Small intestine (tissue), 7 donors: Measurements from ENCODE around the gene ZNF274. TPM values are rescaled to one million over a fixed set of nuclear protein-coding genes. Genes with fewer than 3 reads are reported as not detected.
"Not testable (repeated sequence)": the region's sequence is repeated elsewhere in the genome, so short reads cannot be mapped to it uniquely, and the experiment has no call there.

Source experiments
- DNase-seq, 2 donors: peaks; one replicate each; pipeline versions ENCODE4 v3.0.0 to v3.0.0-alpha.2; 2013
- FAIRE-seq: peaks from 2 replicates; lab custom pipeline; 2012; peaks lifted over from hg19 to GRCh38; lab: Jason Lieb, UNC
- H3K27ac ChIP-seq, 3 donors: one replicate each; pipeline ENCODE4 v1.5.1; 2013; ENCODE audit warnings: low read length in 2 of 3, mild to moderate bottlenecking in 2 of 3, control low read depth in 1 of 3, inconsistent platforms in 1 of 3, low read depth in 1 of 3, moderate library complexity in 1 of 3
- H3K27me3 ChIP-seq, 3 donors: one replicate each; pipeline ENCODE4 v1.6.1; 2013; ENCODE audit warnings: low read length in 3 of 3, inconsistent platforms in 1 of 3; ENCODE audit not compliant: control insufficient read depth in 3 of 3, insufficient read depth in 3 of 3
- H3K36me3 ChIP-seq, 3 donors: one replicate each; pipeline ENCODE4 v1.6.1; 2013; ENCODE audit warnings: low read length in 3 of 3, inconsistent platforms in 1 of 3, low read depth in 1 of 3, mild to moderate bottlenecking in 1 of 3, moderate library complexity in 1 of 3; ENCODE audit not compliant: control insufficient read depth in 3 of 3, insufficient read depth in 2 of 3
- H3K4me1 ChIP-seq, 3 donors: one replicate each; pipeline ENCODE4 v1.6.1; 2013; ENCODE audit warnings: low read length in 2 of 3, inconsistent platforms in 1 of 3, low read depth in 1 of 3, mild to moderate bottlenecking in 1 of 3, moderate library complexity in 1 of 3; ENCODE audit not compliant: control insufficient read depth in 3 of 3, insufficient read depth in 2 of 3
- H3K4me3 ChIP-seq, 3 donors: one replicate each; pipeline ENCODE4 v1.5.1; 2013; ENCODE audit warnings: low read length in 3 of 3, control low read depth in 1 of 3, inconsistent platforms in 1 of 3, low read depth in 1 of 3, mild to moderate bottlenecking in 1 of 3, moderate library complexity in 1 of 3
- H3K9me3 ChIP-seq, 2 donors: one replicate each; pipeline ENCODE4 v1.6.1; 2013; ENCODE audit warnings: low read depth in 1 of 2, low read length in 1 of 2; ENCODE audit not compliant: control insufficient read depth in 2 of 2, insufficient read depth in 1 of 2
- WGBS, 3 donors: extraction: QIAGEN DNeasy Blood & Tissue Kit; methylation state at CpG; one replicate each; pipeline ENCODE4 v1.1.7; 2013; 5-methylcytosine and 5-hydroxymethylcytosine counted together
- polyA plus RNA-seq, 4 donors: library from polyadenylated mRNA; stranded (reverse) in 3 of 4; unstranded in 1 of 4; fragments of 200-250 nt in 3 of 4; fragments of 120-200 nt in 1 of 4; gene quantifications; one replicate each; pipeline versions ENCODE4 v1.2.1 to v1.2.3, GENCODE V29; 2013
- donor health status: healthy with polysubstance abuse.
- donor health status: control.
- donor health status: control.
- donor health status: Bipolar disorder and iron deficiency.
- donor health status: healthy.

ZNF274 gene
- polyA plus RNA-seq, 4 donors = 13.6 to 34.8 (median 22.7) TPM

GRCh38 chr19:58252102-58252685 lies 69.3 kb downstream of the ZNF274 start:
- FAIRE-seq (no peak), DNase-seq (peak in 1 of 2 donors; percentile 42)
- 95 to 100% (median 100%) methylated on average over 2 of the region's 2 CpGs for WGBS, 3 donors
- no peak overlapping the region for H3K27ac ChIP-seq
- peaks cover 43 to 53% (median 52%) of the 10 kb centered on the region in 3 donors for H3K36me3 ChIP-seq
- H3K27me3 ChIP-seq = no peaks in the 10 kb centered on the region
- H3K4me1 ChIP-seq = no peaks in the 10 kb centered on the region
- H3K4me3 ChIP-seq = no peak overlapping the region
- H3K9me3 ChIP-seq = peaks cover 11 to 85% of the 10 kb centered on the region in 2 donors

DNA sequence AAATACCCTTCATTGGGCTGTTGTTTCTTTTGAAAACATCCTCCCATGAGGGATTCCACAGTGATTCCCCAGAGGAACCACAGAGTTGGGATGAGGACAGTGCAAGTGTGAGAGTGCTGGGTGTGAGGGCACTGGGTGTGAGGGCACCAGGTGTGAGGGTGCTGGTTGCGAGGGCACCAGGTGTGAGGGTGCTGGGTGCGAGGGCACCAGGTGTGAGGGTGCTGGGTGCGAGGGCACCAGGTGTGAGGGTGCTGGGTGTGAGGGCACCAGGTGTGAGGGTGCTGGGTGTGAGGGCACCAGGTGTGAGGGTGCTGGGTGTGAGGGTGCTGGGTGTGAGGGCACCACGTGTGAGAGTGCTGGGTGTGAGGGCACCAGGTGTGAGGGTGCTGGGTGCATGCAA lies 75.4 kb downstream of the ZNF274 start:
- not testable (repeated sequence) for DNase-seq, H3K27me3 ChIP-seq, FAIRE-seq, H3K27ac ChIP-seq, H3K4me3 ChIP-seq, H3K4me1 ChIP-seq
- H3K36me3 ChIP-seq = peaks cover 33 to 65% (median 52%) of the 10 kb centered on the region in 3 donors
- WGBS, 3 donors = 93 to 99% (median 95%) methylated on average over 2 to 4 of the region's 4 CpGs
- peaks cover 26 to 98% of the 10 kb centered on the region in 2 donors for H3K9me3 ChIP-seq

- peaks cover 15 to 64% (median 35%) of the 10 kb centered on the region in 3 donors for H3K36me3 ChIP-seq
- H3K4me3 ChIP-seq = no peak overlapping the region
- H3K27me3 ChIP-seq = no peaks in the 10 kb centered on the region
- no peak overlapping the region for H3K27ac ChIP-seq
- peaks cover 26 to 100% of the 10 kb centered on the region in 2 donors for H3K9me3 ChIP-seq
- FAIRE-seq = no peak
- H3K4me1 ChIP-seq = no peaks in the 10 kb centered on the region
- 95 to 100% (median 97%) methylated on average over 3 of the region's 3 CpGs for WGBS, 3 donors
- DNase-seq = no peak
These were observed 78.7 kb downstream of the ZNF274 start for GRCh38 chr19:58261600-58261967.

GRCh38 chr19:58261968-58262921 lies 79.4 kb downstream of the ZNF274 start:
- FAIRE-seq = no peak
- Histone ChIP-seq H3K36me3 (peaks cover 15 to 59% (median 36%) of the 10 kb centered on the region in 3 donors), H3K4me1 (no peaks in the 10 kb centered on the region), H3K4me3 (no peak overlapping the region), H3K27ac (no peak overlapping the region), H3K27me3 (no peaks in the 10 kb centered on the region), H3K9me3 (peaks cover 28 to 100% of the 10 kb centered on the region in 2 donors)
- WGBS, 3 donors = 96 to 98% (median 98%) methylated on average over 19 of the region's 19 CpGs
- DNase-seq = no peak

GRCh38 chr19:58262922-58263296 lies 80.0 kb downstream of the ZNF274 start:
- peaks cover 15 to 53% (median 31%) of the 10 kb centered on the region in 3 donors for H3K36me3 ChIP-seq

More at GRCh38 chr19:58262922-58263296, 80.0 kb downstream of the ZNF274 start:
- 96 to 98% (median 98%) methylated on average over 7 of the region's 7 CpGs for WGBS, 3 donors
- Histone ChIP-seq H3K4me1 (no peaks in the 10 kb centered on the region), H3K27ac (no peak overlapping the region), H3K4me3 (no peak overlapping the region), H3K27me3 (no peaks in the 10 kb centered on the region), H3K9me3 (peaks cover 22 to 100% of the 10 kb centered on the region in 2 donors)
- no peak for FAIRE-seq
- no peak for DNase-seq

Other genes starting within 250 kb of the ZNF274 start
- gene ZNF418, start 247.7 kb upstream of the ZNF274 start, polyA plus RNA-seq = 10 to 100 TPM in 1 of 4 donors, 1 to 10 TPM in 3; 2.5 to 14.1 (median 5.0) TPM
- gene ZNF256, start 235.4 kb upstream of the ZNF274 start, polyA plus RNA-seq = 1 to 10 TPM; 1.3 to 7.7 (median 2.4) TPM
- 1 to 10 TPM in 2 of 4 donors, under 1 TPM in 1, not detected in 1; 0.85 to 1.3 (median 1.0) TPM for gene C19orf18, start 208.5 kb upstream of the ZNF274 start, polyA plus RNA-seq
- 10 to 100 TPM in 1 of 4 donors, 1 to 10 TPM in 3; 3.8 to 20.1 (median 6.4) TPM for gene ZNF606, start 180.2 kb upstream of the ZNF274 start, polyA plus RNA-seq
- under 1 TPM in 2 of 4 donors, not detected in 2; 0.21 to 0.38 TPM for gene ZSCAN1, start 149.0 kb upstream of the ZNF274 start, polyA plus RNA-seq
- gene ZNF135, start 123.8 kb upstream of the ZNF274 start, polyA plus RNA-seq = 1 to 10 TPM in 2 of 4 donors, under 1 TPM in 2; 0.67 to 6.2 (median 1.4) TPM
- 10 to 100 TPM in 2 of 4 donors, 1 to 10 TPM in 2; 6.3 to 58.1 (median 18.5) TPM for gene ZSCAN18, start 84.8 kb upstream of the ZNF274 start, polyA plus RNA-seq
- 10 to 100 TPM in 1 of 4 donors, 1 to 10 TPM in 3; 1.1 to 12.3 (median 2.7) TPM for gene ZNF329, start 32.3 kb upstream of the ZNF274 start, polyA plus RNA-seq
- 10 to 100 TPM; 11.9 to 31.9 (median 17.8) TPM for gene ZNF544, start 45.9 kb downstream of the ZNF274 start, polyA plus RNA-seq
- 1 to 10 TPM in 3 of 4 donors, under 1 TPM in 1; 0.54 to 4.3 (median 1.5) TPM for gene ZNF8, start 95.9 kb downstream of the ZNF274 start, polyA plus RNA-seq
- gene ERVK3-1, start 122.3 kb downstream of the ZNF274 start, polyA plus RNA-seq = 10 to 100 TPM; 34.8 to 53.9 (median 51.6) TPM
- gene ZSCAN22, start 143.9 kb downstream of the ZNF274 start, polyA plus RNA-seq = 1 to 10 TPM in 2 of 4 donors, under 1 TPM in 2; 0.67 to 3.2 (median 1.0) TPM
- gene A1BG, start 170.4 kb downstream of the ZNF274 start, polyA plus RNA-seq = 10 to 100 TPM in 1 of 4 donors, 1 to 10 TPM in 1, under 1 TPM in 1, not detected in 1; 0.64 to 45.9 (median 9.3) TPM
- gene ZNF497, start 179.7 kb downstream of the ZNF274 start, polyA plus RNA-seq = 1 to 10 TPM in 1 of 4 donors, under 1 TPM in 2, not detected in 1; 0.22 to 2.3 (median 0.82) TPM
- 1 to 10 TPM; 2.9 to 5.3 (median 3.8) TPM for gene ZNF837, start 198.0 kb downstream of the ZNF274 start, polyA plus RNA-seq
- gene RPS5, start 204.2 kb downstream of the ZNF274 start, polyA plus RNA-seq = 1,000 to 10,000 TPM in 3 of 4 donors, 100 to 1,000 TPM in 1; 863 to 1,751 (median 1,458) TPM
- gene RNF225, start 212.6 kb downstream of the ZNF274 start, polyA plus RNA-seq = not detected
- gene ZNF584, start 225.6 kb downstream of the ZNF274 start, polyA plus RNA-seq = 1 to 10 TPM; 1.8 to 7.6 (median 6.0) TPM